Inferior parietal cortex (tissue), 1 donor: ENCODE data around the gene TADA2B.
"Not testable (repeated sequence)": the region's sequence is repeated elsewhere in the genome, so short reads cannot be mapped to it uniquely, and the experiment has no call there.

Experiments used
- DNase-seq: peaks from one replicate; pipeline ENCODE4 v3.0.0-alpha.2; 2016; ENCODE audit errors: extremely low spot score

The TADA2B gene

DNA sequence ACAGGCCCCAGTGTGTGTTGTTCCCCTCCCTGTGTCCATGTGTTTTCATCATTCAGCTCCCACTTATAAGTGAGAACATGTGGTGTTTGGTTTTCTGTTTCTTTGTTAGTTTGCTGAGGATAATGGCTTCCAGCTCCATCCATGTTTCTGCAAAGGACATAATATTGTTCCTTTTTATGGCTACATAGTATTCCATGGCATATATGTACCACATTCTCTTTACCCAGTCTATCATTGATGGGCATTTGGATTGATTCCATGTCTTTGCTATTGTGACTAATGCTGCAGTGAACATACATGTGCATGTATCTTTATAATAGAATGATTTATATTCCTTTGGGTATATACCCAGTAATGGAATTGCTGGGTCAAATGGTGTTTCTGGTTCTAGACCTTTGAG is 36.3 kb downstream of the TADA2B start:
- DNase-seq: not testable (repeated sequence)

DNA sequence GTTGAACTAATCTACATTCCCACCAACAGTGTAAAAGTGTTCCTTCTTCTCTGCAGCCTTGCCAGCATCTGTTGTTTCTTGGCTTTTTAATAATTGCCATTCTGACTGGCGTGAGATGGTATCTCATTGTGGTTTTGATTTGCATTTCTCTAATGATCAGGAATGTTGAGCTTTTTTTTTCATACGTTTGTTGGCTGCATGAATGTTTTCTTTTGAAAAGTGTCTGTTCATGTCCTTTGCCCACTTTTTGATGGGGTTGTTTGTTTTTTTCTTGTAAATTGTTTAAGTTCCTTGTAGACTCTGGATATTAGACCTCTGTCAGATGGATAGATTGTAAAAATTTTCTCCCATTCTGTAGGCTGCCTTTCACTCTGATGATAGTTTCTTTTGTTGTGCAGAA is 36.7 kb downstream of the TADA2B start:
- DNase-seq: not testable (repeated sequence)

- DNase-seq: no peak
Measured at GRCh38 chr4:7083597-7084563, 40.7 kb downstream of the TADA2B start.

- not testable (repeated sequence) for DNase-seq
Measured at GRCh38 chr4:7084564-7084961, 41.4 kb downstream of the TADA2B start.

DNA sequence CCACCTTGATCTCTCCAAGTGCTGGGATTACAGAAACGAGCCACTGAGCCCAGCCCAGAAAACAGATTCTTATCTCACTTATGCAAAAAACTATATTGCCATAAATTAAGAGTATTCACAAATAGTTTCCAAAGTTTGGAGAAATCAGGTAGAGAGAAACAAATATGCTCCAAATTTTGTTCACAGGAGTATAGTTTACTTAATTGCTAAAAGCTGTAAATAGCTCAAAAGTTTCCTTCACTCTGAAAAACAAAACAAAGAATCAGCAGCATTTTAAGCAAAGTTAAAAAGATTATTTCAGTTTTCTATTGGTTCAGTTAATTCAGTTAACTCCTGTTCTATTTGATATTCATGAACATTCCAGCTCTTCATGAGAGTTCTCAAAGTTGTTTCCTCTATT is 43.2 kb downstream of the TADA2B start:
- no peak for DNase-seq

DNA sequence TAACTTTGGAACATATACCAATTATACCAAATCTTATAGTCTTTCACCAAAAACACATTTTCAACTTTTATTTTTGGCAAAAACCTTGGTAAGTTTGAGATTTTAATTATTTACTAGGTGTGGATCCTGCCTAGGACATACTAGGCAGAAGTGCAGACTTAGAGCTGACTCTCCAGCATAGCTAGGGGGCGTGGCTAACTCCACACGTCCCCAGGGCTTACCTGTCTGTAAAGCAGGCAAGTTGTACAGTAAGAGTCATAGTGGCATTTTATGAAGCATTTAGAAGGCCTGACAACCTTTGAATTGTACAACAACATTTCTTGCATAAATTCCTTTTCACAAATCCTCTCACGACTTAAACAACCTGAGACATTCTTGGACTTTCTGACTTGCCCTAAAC is 43.9 kb downstream of the TADA2B start:
- DNase-seq: no peak

- DNase-seq: no peak
Measured at GRCh38 chr4:7089213-7089986, 46.2 kb downstream of the TADA2B start.

- no peak for DNase-seq
Measured at GRCh38 chr4:7092026-7092425, 48.9 kb downstream of the TADA2B start.

DNA sequence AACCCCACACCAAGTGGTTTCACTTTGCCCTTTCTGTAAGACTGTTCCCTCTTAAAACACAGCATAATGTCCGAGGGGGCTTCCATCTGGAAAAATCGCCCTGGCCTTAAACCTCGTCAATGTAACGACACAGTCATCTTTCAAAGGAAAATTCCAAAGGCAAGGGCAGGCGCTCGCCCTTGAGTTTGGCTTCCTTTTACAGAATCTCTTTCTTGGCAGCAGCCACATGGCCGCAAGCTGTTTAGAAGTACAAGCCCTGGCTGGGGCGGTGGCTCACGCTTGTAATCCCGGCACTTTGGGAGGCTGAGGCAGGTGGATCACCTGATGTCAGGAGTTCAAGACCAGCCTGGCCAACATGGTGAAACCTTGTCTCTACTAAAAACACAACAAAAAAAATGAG is 51.7 kb downstream of the TADA2B start:
- no peak for DNase-seq

DNA sequence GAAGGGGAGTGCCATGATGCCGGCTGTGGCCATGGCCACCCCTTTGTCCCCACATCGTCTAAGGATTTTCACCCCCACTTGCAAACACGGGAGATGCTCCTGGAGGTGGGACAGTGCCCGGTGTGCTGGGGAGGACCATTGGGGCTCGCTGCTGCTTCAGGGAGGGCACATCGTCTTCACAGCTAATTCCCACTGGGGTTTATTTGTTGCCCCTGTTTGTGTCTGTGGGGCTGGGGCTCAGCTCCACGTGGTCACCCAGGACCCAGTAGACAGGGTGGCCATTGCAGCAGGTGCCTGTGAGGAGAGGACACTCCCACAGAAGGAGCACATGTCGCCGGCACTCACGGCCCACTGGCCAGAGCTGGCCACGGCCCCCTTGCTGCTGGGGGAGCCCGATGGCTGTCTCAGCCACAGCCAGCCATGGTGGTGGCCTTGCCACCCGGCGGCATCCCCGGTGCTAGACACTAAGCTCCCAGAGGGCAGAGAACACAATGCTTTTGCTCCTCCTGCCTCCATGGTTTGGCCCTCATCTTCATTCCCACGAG is 52.5 kb downstream of the TADA2B start:
- no peak for DNase-seq

- DNase-seq: no peak
Measured at GRCh38 chr4:7096236-7096635, 53.1 kb downstream of the TADA2B start.

DNA sequence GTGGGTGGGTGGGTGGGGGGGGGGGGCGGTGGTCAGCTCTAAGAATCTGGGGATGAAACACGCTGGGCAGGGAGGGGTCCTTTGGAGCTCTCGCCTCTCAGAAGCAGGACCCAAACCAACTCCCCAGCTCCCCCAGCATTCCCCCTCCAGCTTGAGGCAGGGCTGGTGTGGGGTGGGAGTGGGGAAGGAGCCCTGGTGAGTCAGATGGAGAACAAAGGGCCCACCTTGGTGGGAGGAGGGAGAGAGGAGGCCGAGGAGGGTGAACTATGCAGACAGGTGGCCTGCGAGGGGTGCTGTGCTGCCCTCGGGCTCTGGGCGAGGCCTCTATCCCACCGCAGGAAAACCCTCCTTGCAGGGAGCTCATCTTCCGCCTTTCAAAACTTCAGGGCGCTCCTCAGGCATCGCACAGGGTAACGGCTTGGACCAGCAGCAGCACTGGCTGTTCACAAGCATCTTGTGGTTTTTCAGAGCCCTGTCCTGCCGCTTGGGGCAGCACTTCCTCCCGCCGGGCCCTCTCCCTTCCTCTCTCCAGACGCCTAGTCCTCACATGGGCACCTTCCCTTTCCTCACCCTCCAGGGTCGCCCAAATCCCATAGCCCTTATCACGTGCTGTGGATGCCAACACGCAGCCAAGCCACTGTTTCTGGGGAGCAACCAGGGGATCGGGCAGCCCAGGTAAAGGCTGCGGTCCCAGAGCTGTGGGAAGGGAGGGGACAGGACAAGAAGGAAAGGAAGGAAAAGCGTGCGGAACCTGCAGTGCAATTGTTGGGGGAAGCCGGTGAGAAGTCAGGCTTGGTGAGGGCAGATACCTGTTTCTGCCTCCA is 58.7 kb downstream of the TADA2B start:
- peak; percentile 76 for DNase-seq

DNA sequence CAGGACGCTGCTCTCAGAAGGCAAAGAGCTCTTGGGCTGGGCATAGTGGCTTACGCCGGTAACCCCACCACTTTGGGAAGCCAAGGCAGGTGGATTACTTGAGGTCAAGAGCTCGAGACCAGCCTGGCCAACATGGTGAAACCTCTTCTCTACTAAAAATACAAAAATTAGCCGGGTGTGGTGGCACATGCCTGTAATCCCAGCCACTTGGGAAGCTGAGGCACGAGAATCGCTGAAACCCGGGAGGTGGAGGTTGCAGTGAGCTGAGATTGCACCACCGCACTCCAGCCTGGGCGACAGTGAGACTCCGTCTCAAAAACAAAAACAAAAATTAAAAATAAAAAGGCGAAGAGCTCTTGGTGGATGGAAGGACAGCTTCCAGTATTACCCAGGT is 59.3 kb downstream of the TADA2B start:
- not testable (repeated sequence) for DNase-seq

- DNase-seq: peak; percentile 66
Measured at GRCh38 chr4:7103031-7103606, 59.9 kb downstream of the TADA2B start.

DNA sequence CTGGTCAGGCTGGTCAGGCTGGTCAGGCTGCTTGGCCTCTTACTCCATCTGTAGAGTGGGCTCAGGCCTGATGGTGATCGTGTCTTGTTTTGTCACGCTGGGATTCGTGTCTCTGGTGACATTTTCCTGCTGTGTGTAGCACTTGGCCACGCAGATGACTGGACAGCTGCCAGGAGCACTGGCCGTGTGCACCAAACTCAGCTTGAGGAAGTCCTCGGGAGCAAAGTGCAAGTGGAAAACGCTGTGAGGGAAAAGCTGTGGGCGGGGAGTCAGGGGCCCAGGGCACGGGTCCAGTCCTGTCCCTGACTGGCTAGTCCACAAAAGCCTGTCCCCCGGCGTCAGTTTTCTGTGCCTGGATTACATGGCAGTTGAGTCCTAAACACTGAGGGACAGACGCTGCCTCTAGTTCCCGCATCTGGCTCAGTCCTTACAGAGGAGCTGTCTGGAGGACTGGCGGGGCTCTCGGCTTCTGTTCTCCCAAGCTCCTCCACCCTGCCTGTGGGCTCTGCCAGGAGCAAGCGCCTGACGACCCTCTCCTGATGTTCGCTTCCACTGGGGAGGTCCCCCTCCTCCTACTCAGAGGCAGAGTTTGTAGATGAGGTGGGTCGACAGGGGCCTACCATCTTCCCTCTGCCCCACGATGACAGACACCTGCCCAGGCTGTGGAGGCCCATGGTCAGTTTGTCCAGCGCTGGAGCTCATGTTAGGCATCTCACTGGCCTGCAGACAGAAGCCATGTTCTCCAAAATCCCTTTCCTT is 60.6 kb downstream of the TADA2B start:
- DNase-seq: no peak

DNA sequence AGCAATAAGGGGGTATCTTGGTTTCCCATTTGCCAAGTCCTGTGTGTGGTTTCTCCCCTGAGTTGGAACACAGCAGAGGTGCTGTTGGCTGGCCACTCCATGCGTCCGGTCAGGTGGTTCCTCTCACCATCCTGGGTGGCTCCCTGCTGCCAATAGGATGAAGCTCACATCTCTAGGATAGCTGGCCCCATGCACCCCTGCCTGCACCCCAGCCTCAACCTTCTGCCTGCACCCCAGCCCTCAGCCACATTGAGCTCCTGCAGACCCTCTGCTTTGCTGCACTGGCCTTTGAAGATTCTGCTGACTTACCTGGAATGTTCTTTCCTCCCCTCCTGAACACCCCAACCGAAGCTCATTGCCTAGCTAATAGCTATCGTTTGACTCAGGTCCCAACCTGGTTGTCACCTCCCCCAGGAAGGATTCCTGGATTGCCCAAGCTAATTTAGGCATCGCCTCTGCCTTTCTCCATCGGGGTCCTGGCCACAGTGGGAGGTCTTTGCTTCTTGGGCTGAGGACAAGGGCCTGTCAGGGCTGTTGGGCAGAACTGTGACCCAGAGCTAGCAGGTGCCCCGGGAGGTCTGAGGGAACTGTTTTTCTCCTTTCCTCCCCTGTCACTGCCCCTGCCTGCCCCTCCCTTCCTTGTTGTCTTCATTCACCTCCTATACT is 61.3 kb downstream of the TADA2B start:
- DNase-seq: no peak

GRCh38 chr4:7105276-7105675 is 62.1 kb downstream of the TADA2B start:
- DNase-seq: no peak

GRCh38 chr4:7107166-7107905 is 64.2 kb downstream of the TADA2B start:
- no peak for DNase-seq
